Inflammatory macrophage treated with lipopolysaccharide for 4 hours (primary cell): ENCODE data around the gene TUG1.

ENCODE experiments used
- DNase-seq: peaks from one replicate; pipeline ENCODE4 v3.0.0-alpha.2; 2020

The TUG1 gene

GRCh38 chr22:31019191-31019930, 50.3 kb downstream of the TUG1 start:
- no peak for DNase-seq

GRCh38 chr22:31020334-31020733, 51.3 kb downstream of the TUG1 start:
- DNase-seq, result no peak

DNA sequence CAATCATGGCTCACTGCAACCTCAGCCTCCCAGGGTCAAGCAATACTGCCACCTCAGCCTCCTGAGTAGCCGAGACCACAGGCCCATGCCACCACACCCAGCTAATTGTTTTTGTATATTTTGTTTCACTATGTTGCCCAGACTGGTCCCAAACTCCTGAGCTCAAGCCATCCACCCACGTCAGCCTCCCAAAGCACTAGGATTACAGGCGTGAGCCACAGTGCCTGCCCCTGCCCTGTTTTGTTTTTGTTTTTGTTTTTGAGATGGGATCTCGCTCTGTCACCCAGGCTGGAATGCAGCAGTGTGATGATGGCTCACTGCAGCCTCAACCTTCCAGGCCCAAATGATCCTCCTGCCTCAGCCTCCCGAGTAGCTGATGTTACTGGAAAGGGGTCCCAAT, 53.5 kb downstream of the TUG1 start:
- no peak for DNase-seq
